Measurements from ENCODE around the gene MPL.

DNA sequence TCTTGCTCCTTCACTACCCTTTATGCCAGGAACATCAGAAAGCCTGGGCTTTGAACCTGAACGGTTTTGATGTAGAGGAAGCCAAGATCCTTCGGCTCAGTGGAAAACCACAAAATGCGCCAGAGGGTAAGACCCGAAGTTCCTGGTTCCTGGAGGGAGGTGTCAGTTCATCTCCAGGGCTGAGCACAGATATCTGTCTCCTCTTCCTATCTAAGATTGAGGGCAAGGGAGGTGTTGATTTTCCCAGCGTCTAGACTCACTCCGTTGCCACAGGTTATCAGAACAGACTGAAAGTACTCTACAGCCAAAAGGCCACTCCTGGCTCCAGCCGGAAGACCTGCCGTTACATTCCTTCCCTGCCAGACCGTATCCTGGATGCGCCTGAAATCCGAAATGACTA lies 22.1 kb downstream of the MPL start:
- TF ChIP-seq EZH2phosphoT487 (IDR thresholded peaks at IDR 0.05; ENCODE audit: insufficient read depth, low read depth) (no peak), EZH2 (IDR thresholded peaks at IDR 0.05; ENCODE audit: insufficient read depth, poor library complexity, severe bottlenecking) (no peak)

Data from GM23248 (cell line).